Lower leg skin (tissue), 3 donors: ENCODE measurements around the gene ETAA1.

Source experiments
- CTCF ChIP-seq, 3 donors: fragments of 450-650 bp; IDR thresholded peaks; one replicate each; pipeline ENCODE4 v1.5.1; 2016; ENCODE audit warnings: antibody characterized with exemption in 3 of 3, mild to moderate bottlenecking in 3 of 3, moderate library complexity in 2 of 3
- POLR2A ChIP-seq, 2 donors: fragments of 450-650 bp; IDR thresholded peaks; one replicate each; pipeline ENCODE4 v1.6.1; 2016 to 2017; ENCODE audit warnings: antibody characterized with exemption in 2 of 2, mild to moderate bottlenecking in 1 of 2, moderate library complexity in 1 of 2

DNA sequence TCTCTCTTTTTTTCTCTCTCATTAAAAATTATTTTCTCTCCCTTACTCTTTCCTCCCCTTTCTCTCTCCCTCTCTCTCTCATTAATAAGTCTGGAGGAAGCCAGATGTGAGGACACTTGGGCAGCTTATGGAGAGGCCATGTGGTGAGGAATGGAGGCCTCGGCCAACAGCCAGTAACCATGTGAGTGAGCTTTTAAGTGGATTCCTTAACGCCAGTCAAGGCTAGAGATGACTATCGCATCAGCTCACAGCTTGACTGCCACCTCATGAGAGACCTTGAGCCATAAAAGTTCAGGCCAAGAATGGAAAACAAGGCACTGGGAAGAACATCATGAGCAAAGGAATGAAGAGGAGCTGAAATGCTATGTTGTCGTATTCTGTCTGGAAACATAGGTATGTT is 39.1 kb downstream of the ETAA1 start:
- no peak for TF ChIP-seq CTCF (IDR thresholded peaks at IDR 0.05)
- TF ChIP-seq POLR2A (IDR thresholded peaks at IDR 0.05), result no peak
